CMK (cell line): Measurements from ENCODE around the gene RFNG.

Experiments
- DNase-seq: peaks from one replicate; pipeline ENCODE4 v3.0.0-alpha.2; 2010; ENCODE audit warnings: low read depth

Gene RFNG

DNA sequence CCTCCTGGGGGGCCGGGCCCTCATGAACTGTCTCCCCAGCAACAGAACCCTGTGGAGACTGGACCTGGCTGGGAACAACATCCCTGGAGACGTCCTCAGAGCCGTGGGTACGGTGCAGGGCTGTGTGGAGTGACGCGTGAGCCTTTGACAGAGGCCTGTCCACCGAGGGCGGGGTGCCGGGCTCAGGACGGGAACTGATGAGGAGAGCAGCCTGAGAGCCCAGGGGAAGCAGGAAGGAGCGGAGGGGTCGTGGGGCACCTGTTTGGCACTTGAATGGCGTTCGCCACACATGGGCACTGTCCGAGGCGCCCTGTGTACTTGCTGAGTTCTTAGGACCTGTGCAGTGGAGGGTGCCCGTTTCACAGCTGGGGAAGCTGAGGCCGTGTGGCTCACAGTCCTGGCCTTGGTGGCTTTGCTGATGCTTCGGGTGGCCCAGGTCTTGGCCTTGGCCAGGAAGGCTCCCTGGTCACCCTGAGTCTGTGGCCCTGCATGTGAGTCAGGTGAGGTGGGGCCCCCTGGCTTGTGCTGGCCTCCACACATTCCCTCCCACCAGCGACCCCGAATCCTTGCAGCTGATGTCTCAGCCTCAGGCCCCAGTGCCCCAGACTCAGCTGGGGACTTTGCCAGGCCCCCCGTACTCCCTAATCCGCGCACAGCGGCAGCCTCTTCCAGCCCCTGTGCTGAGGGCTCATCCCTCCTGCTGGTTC is 26.1 kb downstream of the RFNG start:
- no peak for DNase-seq

DNA sequence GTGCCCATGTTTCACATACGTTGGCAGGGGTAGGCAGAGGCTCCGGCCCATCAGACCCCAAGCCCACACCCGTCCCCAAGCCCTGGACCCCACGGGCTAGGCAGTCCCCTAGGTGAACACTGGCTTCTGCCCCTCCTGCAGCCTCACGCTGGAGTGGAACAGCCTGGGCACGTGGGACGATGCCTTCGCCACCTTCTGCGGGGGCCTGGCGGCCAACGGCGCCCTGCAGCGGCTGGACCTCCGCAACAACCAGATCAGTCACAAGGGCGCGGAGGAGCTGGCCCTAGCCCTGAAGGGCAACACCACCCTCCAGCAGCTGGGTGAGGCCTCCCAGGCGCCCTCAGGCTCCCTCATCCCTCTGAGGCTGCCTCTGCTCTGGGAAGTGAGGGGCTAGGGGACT is 26.8 kb downstream of the RFNG start:
- no peak for DNase-seq

DNA sequence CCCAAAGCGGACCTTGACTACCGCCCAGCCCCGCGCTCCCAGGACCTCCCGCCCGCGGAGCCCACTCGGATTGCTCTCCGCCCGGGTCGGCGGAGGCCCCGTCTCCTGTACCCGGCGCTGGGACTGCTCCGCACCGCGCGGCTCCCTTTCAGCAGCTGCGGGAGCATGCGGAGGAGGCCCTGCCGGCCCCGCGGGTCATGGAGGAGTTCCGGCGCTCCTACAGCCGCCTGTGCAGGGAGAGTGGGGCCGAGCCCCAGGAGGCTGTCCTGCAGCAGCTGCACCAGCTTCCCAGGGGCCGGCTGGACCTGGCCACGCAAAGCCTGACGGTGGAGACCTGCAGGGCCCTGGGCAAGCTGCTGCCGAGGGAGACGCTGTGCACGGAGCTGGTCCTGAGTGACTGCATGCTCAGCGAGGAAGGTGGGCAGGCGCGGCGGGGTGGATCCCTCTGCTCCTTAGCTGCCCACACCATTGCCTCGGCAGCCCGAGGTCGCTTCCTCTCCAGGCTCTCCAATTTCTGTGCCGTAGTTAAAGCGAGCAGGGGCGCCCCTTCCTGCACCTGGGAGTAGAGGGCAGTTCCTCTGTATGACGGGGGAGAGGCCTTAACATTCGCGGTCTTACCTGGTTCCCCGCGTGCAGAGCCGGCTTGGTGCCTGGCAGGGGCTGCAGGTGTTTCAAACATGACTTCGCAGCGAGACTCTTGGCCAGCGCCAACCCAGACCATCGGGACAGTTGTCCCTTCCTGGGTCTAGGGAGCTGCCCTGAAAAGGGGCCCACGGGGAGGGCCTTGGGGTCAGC is 28.0 kb downstream of the RFNG start:
- no peak for DNase-seq

DNA sequence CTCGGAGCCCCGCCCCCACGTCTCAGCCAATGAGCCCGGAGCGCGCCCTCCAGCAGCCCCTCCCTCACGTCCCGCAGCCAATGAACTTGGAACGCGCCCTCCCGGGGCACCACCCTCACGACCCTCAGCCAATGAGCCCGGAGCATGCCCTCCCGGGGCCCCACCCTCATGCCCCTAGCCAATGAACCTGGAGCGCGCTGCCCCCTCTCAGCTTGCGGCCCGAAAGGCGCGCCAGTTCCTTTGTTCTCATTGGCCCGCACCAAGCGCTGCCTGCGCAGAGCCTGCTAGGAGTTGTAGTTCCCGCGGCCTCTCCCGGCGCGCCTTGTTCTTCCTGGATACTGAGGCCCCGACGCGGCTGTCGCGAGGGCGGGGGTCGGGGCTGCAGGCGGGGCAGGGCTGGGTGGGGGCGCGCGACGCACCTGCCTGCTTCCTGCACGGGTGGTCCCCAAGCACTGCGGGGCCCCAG is 28.6 kb downstream of the RFNG start, which contains the start of gene LRRC45:
Gene LRRC45, plus strand, starts transcription at position 325 of the 466 bp plus-strand sequence. CDS start 339 bp downstream, outside the sequence.
- peak; percentile 98 for DNase-seq

DNA sequence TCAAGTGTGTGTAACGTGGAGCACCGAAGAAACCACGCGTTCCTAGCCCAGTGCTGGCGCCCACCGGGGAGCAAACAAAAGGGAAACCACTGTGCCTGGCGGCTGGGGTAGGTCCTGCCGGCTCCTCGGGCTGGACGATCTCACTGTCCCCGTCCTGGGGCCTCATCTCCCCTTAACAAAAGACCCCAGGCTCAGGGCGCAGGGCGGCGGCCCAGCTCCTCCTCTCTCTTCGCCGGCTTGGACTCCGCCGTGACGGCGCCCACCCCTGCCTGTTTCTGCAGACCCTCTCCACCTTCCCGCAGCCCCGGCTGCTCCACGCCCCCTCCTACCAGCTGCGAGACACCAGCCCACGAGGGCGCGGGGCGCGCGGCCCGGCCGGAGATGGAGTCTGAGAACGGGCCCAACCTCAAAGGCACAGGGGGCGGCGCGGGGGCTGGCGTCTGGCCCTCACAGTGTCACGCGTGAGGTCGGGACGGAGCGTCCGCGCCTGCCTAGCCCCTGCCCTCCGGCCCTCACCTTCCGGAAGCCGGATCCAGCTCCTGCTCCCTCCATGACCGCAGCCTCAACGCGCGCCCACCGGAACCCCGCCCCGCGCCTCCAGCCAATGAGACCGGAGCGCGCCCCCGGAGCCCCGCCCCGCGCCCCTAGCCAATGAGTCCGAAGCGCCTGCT is 29.2 kb downstream of the RFNG start, which contains the start of gene CENPX:
Gene CENPX, minus strand, starts transcription at position 569 of the 671 bp plus-strand sequence. Its CDS starts 17 bp downstream, at position 552.
- DNase-seq: no peak

DNA sequence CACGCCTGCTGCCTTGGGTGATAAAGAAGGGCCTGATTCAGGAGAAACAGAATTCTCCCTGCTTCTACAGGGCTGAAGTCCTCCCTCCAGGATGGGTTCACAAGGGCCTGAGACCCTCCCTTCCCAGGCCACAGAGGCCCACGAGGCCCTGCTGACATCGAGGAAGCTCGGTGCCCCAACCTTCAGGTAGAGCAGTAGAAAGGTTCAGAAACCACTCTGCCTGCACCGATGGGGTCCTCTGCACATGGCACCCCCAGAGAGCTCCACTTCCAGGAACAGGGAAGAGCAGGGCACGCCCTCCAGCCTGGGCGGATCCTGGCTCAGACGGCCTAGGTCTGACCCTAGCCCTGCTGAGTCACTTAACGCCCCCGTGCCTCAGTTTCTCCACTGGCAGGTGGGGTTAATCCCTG is 29.7 kb downstream of the RFNG start:
- no peak for DNase-seq

DNA sequence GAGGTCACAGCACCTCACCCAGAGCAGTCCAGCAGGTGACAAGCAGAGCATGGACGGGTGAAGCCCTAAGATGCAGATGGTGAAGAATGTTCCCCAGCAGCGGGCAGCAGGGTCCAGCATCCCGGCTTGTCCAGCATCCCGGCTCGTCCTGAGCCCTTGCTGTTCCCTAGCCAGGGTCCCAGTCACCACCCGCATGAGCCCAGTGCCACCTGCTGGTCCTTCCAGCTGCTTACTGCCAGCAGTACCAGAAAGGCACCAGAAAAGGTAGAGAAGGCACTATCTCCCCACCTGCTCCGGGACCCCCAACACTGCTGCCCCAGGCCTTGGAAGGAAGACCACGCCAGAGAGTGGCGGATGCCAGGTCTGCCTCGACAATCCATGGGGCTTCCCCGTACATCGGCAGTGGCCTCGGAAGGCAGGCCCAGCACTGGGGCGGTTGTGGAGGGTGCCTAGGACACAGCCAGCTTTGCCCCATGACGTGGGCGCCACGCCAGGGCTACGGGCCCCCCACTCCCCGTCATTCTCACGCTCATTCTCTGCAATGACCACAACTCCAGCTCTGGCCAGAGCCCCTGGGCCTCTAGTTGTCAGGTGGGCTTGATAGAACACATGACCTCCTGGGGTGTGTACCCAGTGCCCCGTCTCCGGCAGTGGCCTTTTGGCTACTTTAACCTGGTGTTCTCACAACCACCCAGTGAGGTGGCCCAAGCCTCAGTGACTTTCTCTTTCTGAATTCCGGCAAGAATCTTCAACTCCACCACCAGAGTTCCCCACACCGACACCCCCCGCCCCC is 30.3 kb downstream of the RFNG start:
- DNase-seq: no peak

DNA sequence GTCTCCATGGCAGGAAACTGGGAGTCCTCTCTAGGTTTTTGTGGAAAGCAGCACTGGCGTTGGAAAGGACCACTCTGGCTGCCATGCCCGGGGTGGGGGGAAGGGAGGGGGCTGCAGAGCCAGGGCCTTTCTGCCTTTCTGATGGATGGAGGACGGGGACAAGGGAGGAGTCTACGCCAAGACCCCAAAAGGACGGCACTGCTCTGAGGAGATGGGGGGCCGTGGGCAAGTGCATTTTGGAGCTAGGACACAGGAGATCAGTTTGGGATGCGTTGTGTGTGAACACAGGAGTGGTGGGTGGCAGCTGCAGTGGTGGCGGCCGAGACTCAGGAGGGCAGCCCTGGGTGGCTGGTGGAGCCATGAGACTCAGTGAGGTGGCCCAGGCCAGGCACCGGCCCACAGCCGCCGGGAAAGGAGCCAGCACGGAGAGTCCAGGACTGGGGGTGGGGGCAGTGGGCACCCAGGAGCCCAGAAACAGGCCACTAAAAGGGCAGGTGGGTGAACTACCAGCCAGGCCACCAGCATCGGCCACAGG is 31.0 kb downstream of the RFNG start:
- DNase-seq: no peak

DNA sequence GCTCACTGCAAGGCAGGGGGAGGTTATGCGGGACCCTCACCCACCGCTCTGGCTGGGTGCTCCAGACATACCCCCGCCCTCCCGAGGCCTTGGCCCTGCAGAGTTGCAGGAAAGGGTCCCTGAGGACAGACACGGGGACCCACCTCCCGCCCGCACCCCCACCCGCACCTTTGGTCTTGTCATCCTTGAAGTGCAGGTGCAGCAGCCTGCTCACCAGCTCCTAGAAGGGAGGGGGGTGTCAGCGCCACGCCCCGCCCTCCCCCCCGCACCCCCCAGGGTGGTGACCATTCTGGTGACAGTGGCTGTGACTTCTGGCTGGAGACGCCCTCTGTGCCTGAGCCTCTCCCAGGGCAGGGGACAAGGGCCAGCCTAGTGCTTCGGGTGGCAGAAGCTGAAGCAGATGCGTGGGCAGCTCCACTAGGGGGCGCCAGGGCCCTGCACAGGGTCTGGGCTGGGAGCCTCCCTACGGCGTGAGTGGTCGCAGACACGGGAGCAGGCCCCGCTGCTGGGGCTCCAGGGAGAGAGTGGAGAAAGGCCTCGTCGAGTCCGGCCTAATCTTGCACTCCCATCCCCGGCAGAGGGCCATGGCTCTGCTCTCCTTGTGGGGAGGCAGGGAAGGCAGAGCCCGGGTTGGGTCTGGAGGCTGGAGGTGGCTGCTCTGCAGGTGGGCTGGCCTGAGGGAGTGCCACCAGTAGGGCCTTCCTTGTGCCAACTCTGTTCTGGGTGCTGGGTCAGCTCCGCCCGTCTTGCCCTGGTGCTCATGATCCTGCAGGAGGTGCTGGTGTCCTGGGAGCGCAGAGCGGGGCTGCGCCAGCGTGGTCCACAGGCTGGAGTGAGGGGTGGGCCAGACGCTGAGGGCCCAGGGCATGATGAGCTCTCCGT is 31.7 kb downstream of the RFNG start:
- no peak for DNase-seq

DNA sequence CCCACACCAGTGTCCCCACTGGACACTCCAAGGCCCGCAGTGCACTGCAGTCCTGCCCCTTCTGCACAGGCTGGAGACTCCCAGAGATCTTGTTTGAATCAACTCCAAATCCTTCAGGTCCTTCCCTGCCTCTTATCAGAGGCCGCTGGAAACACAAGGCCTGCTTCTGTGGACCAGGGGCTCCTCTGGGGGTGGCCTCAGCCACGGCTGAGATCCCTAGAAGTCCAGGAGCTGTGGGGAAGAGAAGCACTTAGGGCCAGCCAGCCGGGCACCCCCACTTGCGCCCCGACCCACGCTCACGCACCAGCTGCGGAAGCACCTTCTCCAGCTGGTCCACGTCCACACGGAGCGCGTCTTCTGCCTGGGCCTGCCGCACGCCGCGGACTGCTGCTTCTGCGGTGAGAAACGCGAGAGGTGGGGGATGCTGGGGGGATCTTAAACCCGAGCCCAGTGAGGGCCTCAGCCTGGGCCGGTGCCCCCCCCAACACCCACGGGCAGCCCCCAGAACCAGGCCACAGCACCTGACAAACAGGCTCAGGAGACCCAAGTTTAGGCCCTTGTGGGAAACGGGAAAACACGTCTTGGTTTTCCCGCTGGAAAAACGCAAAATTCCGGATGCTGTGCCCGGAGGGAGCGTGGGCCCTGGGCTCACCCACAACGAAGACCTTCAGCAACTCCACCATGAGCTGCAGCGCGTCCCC is 32.5 kb downstream of the RFNG start:
- no peak for DNase-seq

DNA sequence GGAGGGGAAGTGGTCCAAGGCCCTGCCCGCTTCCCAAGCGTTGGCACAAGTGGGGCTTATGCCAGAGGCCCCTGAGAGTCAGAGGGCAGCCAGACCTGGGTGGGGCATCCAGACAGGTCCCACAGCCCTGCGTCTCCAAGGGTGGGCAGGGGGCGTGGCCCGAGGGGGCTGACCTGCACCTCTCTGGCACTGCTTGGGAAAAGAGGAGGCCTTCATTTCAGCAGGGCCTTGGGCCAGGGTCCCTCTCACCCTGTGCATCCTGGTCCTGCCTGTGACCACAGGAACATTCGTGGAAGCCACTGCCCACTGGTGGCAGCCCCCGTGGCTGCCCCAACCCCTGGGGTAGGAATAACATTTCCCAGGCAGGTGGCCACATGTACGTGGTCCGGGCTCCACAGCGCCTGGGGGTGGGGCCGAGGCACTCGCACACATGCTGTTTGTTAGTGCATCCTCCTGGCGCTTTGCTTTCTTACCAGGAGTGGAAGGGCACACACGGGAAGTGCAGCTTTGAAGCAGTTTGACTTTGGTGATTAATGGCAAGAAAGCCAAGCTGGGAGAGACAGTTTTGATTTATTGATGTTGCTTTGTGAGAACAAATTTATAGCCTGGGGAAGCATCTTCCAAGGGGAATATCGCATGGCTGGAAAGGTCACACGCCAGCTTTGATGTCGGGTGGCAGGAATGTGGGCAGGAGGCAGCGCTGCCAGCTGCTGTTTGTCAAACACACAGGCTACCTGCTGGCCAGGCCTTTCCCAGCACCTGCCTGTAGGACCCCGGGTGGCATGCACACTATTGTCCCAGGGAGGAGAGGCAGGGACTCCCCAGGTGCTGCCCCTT is 33.2 kb downstream of the RFNG start:
- no peak for DNase-seq

DNA sequence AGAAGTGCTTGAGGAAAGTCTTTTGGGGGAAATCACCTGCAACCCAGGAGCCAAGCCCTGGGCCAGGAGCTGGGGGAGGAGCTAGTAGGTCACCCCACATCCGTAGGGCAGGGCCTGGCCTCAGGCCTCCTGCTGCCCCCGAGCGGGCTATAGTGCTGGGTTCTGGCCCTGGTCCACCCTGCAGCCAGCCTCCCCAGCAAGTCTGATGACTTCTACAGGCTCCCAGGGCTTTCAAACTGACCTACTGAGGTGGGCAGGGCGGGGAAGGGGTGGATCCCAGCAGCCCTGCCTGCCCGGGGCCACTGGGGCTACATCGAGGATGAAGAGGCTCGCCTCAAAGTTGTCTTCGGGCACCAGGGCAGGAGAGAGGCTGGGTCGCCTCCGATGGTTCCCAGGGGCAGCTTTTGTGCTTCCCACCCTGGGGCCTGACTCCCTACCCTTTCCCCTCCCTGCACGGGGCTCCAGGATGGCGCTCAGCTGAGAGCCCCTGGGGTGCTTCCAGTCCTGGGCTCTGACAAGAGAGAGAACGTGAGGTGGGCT is 33.9 kb downstream of the RFNG start:
- no peak for DNase-seq

DNA sequence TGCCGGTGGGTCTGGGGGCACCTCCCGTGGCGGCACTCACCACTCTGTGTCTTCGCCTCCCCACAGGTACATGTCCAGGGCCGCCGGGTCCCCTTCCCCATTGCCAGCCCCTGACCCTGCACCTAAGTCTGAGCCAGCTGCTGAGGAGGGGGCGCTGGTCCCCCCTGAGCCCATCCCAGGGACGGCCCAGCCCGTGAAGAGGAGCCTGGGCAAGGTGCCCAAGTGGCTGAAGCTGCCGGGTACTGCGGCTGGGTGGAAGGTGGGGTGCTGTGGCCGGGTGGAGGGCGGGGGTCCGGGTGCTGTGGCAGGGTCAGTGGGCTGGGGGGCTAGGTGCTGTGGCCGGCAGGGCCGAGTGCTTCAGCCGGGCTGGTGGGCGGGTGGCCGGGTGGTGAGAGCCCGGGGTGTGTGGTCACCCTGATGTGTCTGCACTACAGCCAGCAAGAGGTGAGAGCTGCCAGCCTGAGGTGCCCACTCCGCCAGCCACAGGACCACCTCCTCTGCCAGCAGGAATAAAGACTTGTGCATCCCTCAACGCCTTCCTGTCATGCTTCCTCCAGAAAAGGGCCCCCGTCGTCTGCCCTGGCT is 34.6 kb downstream of the RFNG start:
- no peak for DNase-seq

DNA sequence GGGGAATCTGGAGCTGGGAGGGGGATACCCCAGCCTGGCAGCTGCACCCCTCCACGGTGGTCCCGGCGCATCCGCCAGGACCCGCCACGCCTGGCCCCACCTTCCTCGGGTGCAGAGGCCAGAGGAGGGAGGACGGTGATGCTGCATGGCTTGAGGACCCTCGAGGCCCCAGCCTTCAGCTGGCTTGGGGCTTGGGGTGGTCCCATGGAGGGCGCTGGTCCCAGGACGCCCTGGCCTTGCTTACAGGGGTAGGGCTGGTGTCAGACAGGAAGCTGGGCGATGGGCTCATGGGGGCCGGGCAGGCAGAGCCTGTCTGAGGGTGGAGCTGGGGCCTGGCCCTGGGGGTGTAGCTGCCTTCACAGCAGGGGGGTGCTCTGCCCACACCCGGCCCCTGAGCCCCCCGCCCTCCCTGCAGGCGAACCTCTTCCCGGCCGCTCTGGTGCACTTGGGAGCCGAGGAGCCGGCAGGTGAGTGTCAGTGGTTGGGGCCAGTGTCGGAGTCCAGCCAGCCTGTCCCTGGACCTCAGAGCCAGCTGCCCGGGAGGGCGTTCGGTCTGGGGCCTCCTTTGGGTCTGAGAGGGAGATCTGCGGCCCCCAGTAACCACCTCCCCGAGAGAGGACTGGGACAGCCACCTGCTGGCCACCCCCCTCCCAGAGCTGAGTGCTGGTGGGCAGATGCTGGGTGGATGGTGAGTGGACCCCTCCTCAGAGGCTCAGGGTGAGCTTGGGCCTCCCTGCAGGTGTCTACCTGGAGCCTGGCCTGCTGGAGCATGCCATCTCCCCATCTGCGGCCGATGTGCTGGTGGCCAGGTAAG is 35.3 kb downstream of the RFNG start:
- DNase-seq: no peak

DNA sequence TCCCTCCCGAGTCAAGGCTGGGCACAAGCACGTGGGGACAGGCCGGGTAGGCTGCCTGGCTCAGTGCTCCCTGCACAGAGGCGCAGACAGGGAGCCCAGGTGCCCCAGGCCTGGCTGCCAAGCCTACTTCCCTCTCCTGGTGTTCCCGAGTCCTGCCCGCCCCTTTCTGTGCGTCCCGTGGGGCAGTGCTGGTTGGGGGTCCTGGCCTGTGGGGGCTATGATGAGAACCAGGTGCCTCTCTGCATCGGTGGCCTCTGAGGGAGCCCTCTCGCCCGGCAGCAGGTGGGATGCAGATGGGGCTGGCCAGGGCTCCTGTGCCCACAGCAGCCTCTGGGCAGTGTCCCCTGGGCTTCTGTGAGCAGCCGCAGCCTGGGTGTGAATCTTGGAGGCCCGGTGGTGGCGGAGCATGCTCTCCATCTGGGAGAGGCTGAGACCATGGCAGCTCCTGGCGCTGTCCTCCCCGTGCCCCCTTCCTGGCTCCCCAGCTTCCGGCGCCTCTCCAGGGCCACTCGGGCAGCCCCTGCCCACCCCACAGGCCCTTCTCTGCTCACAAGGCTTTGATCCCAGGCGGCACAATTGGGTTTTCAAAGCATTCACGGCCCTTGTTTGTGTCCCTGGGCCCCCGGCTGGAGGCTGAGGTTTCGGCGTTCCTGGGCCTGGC is 36.2 kb downstream of the RFNG start:
- DNase-seq: no peak

DNA sequence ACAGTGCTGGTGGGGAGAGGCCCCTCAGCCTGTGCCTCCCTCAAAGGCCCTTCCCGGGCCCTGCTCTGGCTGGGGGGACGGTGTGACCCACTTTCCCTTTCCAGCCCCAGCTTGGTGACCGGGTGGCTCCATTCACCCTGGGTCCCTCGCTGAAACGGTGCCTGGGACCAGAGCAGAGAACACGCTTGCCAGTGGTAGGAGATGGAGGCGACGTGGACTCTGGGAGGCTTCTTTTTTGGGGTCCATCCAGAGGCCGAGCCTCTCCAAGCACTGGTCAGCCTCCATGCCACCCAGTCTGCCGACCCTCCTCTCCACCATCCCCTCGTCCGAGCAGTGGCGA is 36.7 kb downstream of the RFNG start:
- DNase-seq: no peak

DNA sequence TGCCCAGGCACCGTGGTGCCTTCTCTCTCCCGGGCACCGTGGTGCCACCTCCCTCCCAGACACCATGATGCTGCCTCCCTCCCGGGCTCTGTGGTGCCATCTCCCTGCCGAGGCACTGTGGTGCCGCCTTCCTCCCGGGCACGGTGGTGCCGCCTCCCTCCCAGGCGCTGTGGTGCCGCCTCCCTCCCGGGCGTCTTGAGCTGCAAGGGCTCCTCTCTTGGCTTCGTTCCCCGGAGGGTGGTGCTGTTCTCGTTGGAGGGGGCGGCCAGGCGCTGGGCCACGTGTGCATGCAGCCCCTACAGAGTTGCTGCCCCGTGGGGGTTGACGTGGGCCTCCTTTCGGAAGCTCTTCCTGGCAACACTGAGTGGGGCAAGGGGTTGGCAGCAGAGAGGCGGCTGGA is 37.2 kb downstream of the RFNG start:
- no peak for DNase-seq
